H1 (cell line): ENCODE measurements around the gene CCDC148. TPM values are rescaled to one million over a fixed set of nuclear protein-coding genes. Genes with fewer than 3 reads are reported as not detected.

Source experiments
- CTCF ChIA-PET: fragments of 300-600 bp; sonication (Branson Sonifier 250); formaldehyde crosslinking; loops from one replicate; lab custom pipeline; 2021; ENCODE audit not compliant: partially characterized antibody; lab: Charles Lee
- POLR2A ChIA-PET: fragments of 300-600 bp; sonication (Branson Sonifier 250); formaldehyde crosslinking; loops from one replicate; lab custom pipeline; 2021; ENCODE audit warnings: inconsistent platforms; ENCODE audit not compliant: partially characterized antibody; lab: Charles Lee
- DNase-seq, 2 experiments: peaks; one replicate each; pipeline versions ENCODE4 v3.0.0 to v3.0.0-alpha.2; 2010 to 2022; ENCODE audit warnings: low spot score in 2 of 2, low read depth in 1 of 2, mixed read lengths in 1 of 2
- FAIRE-seq: peaks from 2 replicates; lab custom pipeline; 2011; peaks lifted over from hg19 to GRCh38; lab: Jason Lieb, UNC
- H2AFZ ChIP-seq: 2 replicates; pipeline ENCODE4 v1.8.1; 2012; ENCODE audit warnings: low read length, inconsistent platforms
- H2AK5ac ChIP-seq: 2 replicates; pipeline ENCODE4 v1.6.1; 2013; ENCODE audit warnings: low read depth, low read length
- H2BK120ac ChIP-seq: replicated peaks from 2 replicates; pipeline ENCODE3; 2013; ENCODE audit warnings: low read depth, low read length, inconsistent platforms
- H2BK12ac ChIP-seq: 2 replicates; pipeline ENCODE4 v1.6.1; 2013; ENCODE audit warnings: low read depth, low read length
- H2BK15ac ChIP-seq: 2 replicates; pipeline ENCODE4 v1.6.1; 2013; ENCODE audit warnings: low read length
- H2BK20ac ChIP-seq: 2 replicates; pipeline ENCODE4 v1.6.1; 2013; ENCODE audit warnings: low read length
- H2BK5ac ChIP-seq: 2 replicates; pipeline ENCODE4 v1.6.1; 2013; ENCODE audit warnings: low read depth, low read length
- H3K14ac ChIP-seq: 2 replicates; pipeline ENCODE4 v1.6.1; 2013; ENCODE audit warnings: inconsistent platforms; ENCODE audit not compliant: insufficient read length
- H3K18ac ChIP-seq: 2 replicates; pipeline ENCODE4 v1.6.1; 2013; ENCODE audit warnings: low read length; ENCODE audit errors: extremely low read depth
- H3K23ac ChIP-seq: 2 replicates; pipeline ENCODE4 v1.6.1; 2013; ENCODE audit warnings: inconsistent platforms; ENCODE audit not compliant: insufficient read length
- H3K23me2 ChIP-seq: 2 replicates; pipeline ENCODE4 v1.6.1; 2013; ENCODE audit warnings: low read depth, low read length
- H3K27ac ChIP-seq: 2 replicates; pipeline ENCODE4 v1.6.1; 2011; ENCODE audit warnings: low read depth, low read length, inconsistent platforms
- H3K27me3 ChIP-seq, 4 experiments: replicated peaks in 1 of 4; 1 replicate in 1 of 4; 2 replicates in 3 of 4; pipeline versions ENCODE4 v1.6.1 to v1.8.1; 2011 to 2013; ENCODE audit warnings: low read length in 3 of 4, mild to moderate bottlenecking in 3 of 4, inconsistent platforms in 2 of 4, mixed read lengths in 2 of 4, moderate library complexity in 1 of 4; ENCODE audit not compliant: control insufficient read depth in 3 of 4, insufficient read depth in 3 of 4; ENCODE audit errors: extremely low read depth in 1 of 4
- H3K36me3 ChIP-seq, 4 experiments: 2 replicates each; pipeline versions ENCODE4 v1.6.1 to v1.8.1; 2011 to 2013; ENCODE audit warnings: mild to moderate bottlenecking in 4 of 4, low read length in 3 of 4, moderate library complexity in 2 of 4, control low read depth in 1 of 4, inconsistent platforms in 1 of 4; ENCODE audit not compliant: insufficient read depth in 4 of 4, control insufficient read depth in 2 of 4
- H3K4ac ChIP-seq: replicated peaks from 2 replicates; pipeline ENCODE3; 2013; ENCODE audit warnings: low read length, low read depth, mixed read lengths, inconsistent platforms; ENCODE audit not compliant: insufficient read length
- H3K4me1 ChIP-seq, 4 experiments: replicated peaks in 1 of 4; 1 replicate in 1 of 4; 2 replicates in 3 of 4; pipeline versions ENCODE4 v1.6.1 to v1.8.1; 2011 to 2013; ENCODE audit warnings: low read length in 3 of 4, inconsistent platforms in 2 of 4, mixed read lengths in 1 of 4; ENCODE audit not compliant: insufficient read depth in 4 of 4, control insufficient read depth in 3 of 4
- H3K4me2 ChIP-seq, 2 experiments: 2 replicates each; pipeline versions ENCODE4 v1.6.1 to v1.8.1; 2011 to 2013; ENCODE audit warnings: low read depth in 2 of 2, low read length in 2 of 2, control low read depth in 1 of 2, inconsistent platforms in 1 of 2, mild to moderate bottlenecking in 1 of 2; ENCODE audit not compliant: insufficient read depth in 1 of 2
- H3K4me3 ChIP-seq, 4 experiments: fragments of 200-600, 300-600 bp in 1 of 4; sonication (generic), shearing (Covaris generic), sonication (Bioruptor Twin) in 1 of 4; 2 replicates each; pipeline versions ENCODE4 v1.5.1 to v1.8.1; 2011 to 2016; ENCODE audit warnings: low read length in 4 of 4, low read depth in 3 of 4, control low read depth in 2 of 4, inconsistent platforms in 2 of 4, mild to moderate bottlenecking in 2 of 4, mixed read lengths in 1 of 4, moderate library complexity in 1 of 4; ENCODE audit not compliant: insufficient read depth in 2 of 4; ENCODE audit errors: extremely low read depth in 1 of 4
- H3K56ac ChIP-seq: replicated peaks from 2 replicates; pipeline ENCODE3; 2013; ENCODE audit warnings: low read depth, mild to moderate bottlenecking, mixed read lengths, low read length, inconsistent platforms; ENCODE audit not compliant: insufficient read length
- H3K79me1 ChIP-seq: 2 replicates; pipeline ENCODE4 v1.6.1; 2013; ENCODE audit warnings: low read depth, low read length, control low read depth
- H3K79me2 ChIP-seq, 2 experiments: 2 replicates each; pipeline versions ENCODE4 v1.6.1 to v1.8.1; 2012 to 2013; ENCODE audit warnings: low read length in 2 of 2, mild to moderate bottlenecking in 2 of 2, inconsistent platforms in 1 of 2; ENCODE audit not compliant: insufficient read depth in 2 of 2, control insufficient read depth in 1 of 2
- H3K9ac ChIP-seq, 4 experiments: replicated peaks in 1 of 4; 1 replicate in 1 of 4; 2 replicates in 3 of 4; pipeline versions ENCODE4 v1.6.1 to v1.8.1; 2011 to 2013; ENCODE audit warnings: low read depth in 3 of 4, low read length in 3 of 4, control low read depth in 2 of 4, mild to moderate bottlenecking in 2 of 4, moderate library complexity in 2 of 4, inconsistent platforms in 1 of 4; ENCODE audit errors: extremely low read depth in 1 of 4
- H3K9me3 ChIP-seq, 2 experiments: 2 replicates each; pipeline versions ENCODE4 v1.6.1 to v1.8.1; 2012 to 2013; ENCODE audit warnings: mild to moderate bottlenecking in 2 of 2, moderate library complexity in 2 of 2, control low read depth in 1 of 2, inconsistent platforms in 1 of 2, low read depth in 1 of 2, low read length in 1 of 2, mixed read lengths in 1 of 2; ENCODE audit not compliant: insufficient read depth in 2 of 2
- H4K20me1 ChIP-seq, 2 experiments: replicated peaks in 1 of 2; 2 replicates each; pipeline versions ENCODE3 to v1.8.1; 2011 to 2013; ENCODE audit warnings: inconsistent platforms in 2 of 2, low read length in 2 of 2, mild to moderate bottlenecking in 1 of 2; ENCODE audit not compliant: insufficient read depth in 2 of 2, control insufficient read depth in 1 of 2
- H4K5ac ChIP-seq: 2 replicates; pipeline ENCODE4 v1.6.1; 2013; ENCODE audit warnings: low read length, low read depth, mixed read lengths, inconsistent platforms; ENCODE audit not compliant: insufficient read length
- H4K8ac ChIP-seq: 2 replicates; pipeline ENCODE4 v1.8.0; 2013; ENCODE audit warnings: mild to moderate bottlenecking, moderate library complexity, low read length, inconsistent platforms; ENCODE audit not compliant: insufficient read depth; ENCODE audit errors: extremely low read depth
- H4K91ac ChIP-seq: replicated peaks from 2 replicates; pipeline ENCODE3; 2013; ENCODE audit warnings: low read length, mixed read lengths, inconsistent platforms; ENCODE audit not compliant: insufficient read length
- CTBP2 ChIP-seq: IDR thresholded peaks from 2 replicates; pipeline ENCODE4 v1.7.0; 2011; ENCODE audit warnings: borderline replicate concordance, mild to moderate bottlenecking, moderate library complexity, mixed read lengths, low read length; ENCODE audit not compliant: insufficient read depth, insufficient read length
- EZH2 ChIP-seq: fragments of 200-600 bp; sonication (generic); IDR thresholded peaks from 2 replicates; pipeline ENCODE4 v1.7.1; 2012; ENCODE audit warnings: low read depth, mild to moderate bottlenecking, moderate library complexity, low read length, inconsistent platforms; ENCODE audit not compliant: severe bottlenecking
- RBBP5 ChIP-seq: IDR thresholded peaks from 2 replicates; pipeline ENCODE4 v1.7.1; 2012; ENCODE audit warnings: low read depth, mild to moderate bottlenecking, inconsistent platforms, low read length, moderate library complexity, borderline replicate concordance
- SP1 ChIP-seq: IDR thresholded peaks from 2 replicates; pipeline ENCODE4 v1.6.1; 2011; ENCODE audit warnings: low read depth, low read length
- SRF ChIP-seq: IDR thresholded peaks from 2 replicates; pipeline ENCODE4 v1.6.1; 2011; ENCODE audit warnings: mild to moderate bottlenecking, low read depth, low read length, moderate library complexity
- TAF7 ChIP-seq: optimal IDR thresholded peaks from 2 replicates; pipeline ENCODE3; 2011; ENCODE audit warnings: low read depth, mild to moderate bottlenecking, inconsistent platforms, low read length, moderate library complexity, borderline replicate concordance
- WGBS, 2 experiments: shearing (Covaris generic) in 1 of 2; methylation state at CpG; one replicate each; pipeline versions ENCODE4 v1.1.6 to v1.1.7; 2013 to 2015; ENCODE audit warnings: low lambda C conversion rate in 2 of 2, mixed read lengths in 2 of 2, inconsistent platforms in 1 of 2, low coverage in 1 of 2, missing lambda C conversion rate in 1 of 2; ENCODE audit not compliant: insufficient replicate concordance in 2 of 2, insufficient coverage in 1 of 2, insufficient read length in 1 of 2; ENCODE audit errors: extremely low coverage in 1 of 2, missing lambda C conversion rate in 1 of 2; 5-methylcytosine and 5-hydroxymethylcytosine counted together
- polyA plus RNA-seq, 7 experiments: library from polyadenylated mRNA; depleted of rRNA in 3 of 7; stranded (reverse) in 5 of 7; unstranded in 2 of 7; fragments of >200 nt in 5 of 7; fragments of 200-250 nt in 2 of 7; gene quantifications; 1 replicate in 5 of 7; 2 replicates in 1 of 7; 4 replicates in 1 of 7; pipeline versions ENCODE4 v1.2.1 to v1.2.3, GENCODE V29; 2011 to 2013; ENCODE audit warnings: missing spikeins in 2 of 7, mixed read lengths in 2 of 7
- total RNA-seq: library from RNA; stranded (reverse); fragmentation: NEBNext Ultra II Directional; extraction: Animal tissue kit (Norgen Biotek cat#: 25700); gene quantifications from 2 replicates; pipeline ENCODE4 v1.2.1, GENCODE V29; 2021

Gene CCDC148
- total and polyA plus RNA-seq, 2 of the 8 experiments (the other 6 are each of a cell fraction or from before 2014, with no cell fraction given) = 0.45 to 1.3 TPM

DNA sequence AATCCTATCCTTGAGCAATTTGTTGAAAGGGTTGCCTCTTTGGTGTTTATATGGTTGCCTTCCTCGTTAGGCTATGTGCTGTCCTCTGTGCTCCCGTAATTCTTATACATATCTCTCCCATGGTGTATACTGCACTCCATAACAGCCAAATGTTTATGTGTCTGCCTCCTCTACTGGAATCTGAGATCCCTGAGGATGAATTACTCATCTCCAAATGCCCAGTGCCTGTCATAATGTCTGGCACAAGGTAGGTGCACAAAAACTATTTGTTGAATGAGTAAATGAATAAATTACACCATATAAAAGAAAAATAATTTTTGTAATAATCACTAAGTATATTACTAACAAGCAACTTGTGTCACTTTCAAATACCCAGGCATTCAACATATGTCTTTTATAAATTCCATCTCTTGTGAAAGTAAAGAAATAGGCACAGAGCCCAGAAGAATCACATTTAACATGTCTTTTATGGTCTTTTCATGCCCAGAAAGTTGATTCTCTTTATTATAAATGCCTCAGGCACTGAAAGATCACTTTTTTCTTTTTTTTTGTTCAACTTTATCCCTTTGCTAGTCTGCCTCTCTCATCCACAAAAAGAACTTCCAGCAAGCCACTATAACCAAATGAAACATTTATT lies 164.9 kb downstream of the CCDC148 start:
- H3K4me1 ChIP-seq = no peaks in the 10 kb centered on the region
- no peak overlapping the region for H3K14ac ChIP-seq
- H3K9ac ChIP-seq = no peak overlapping the region
- no peak overlapping the region for H2BK20ac ChIP-seq
- no peak overlapping the region for H2BK12ac ChIP-seq
- FAIRE-seq (no peak), DNase-seq (no peak)
- no peak overlapping the region for H3K23ac ChIP-seq
- H2BK15ac ChIP-seq = no peak overlapping the region
- no peak for TF ChIP-seq TAF7
- TF ChIP-seq SP1 = no peak
- TF ChIP-seq RBBP5 = no peak
- TF ChIP-seq EZH2 = no peak
- TF ChIP-seq SRF = no peak
- no peak for TF ChIP-seq CTBP2
- no peak overlapping the region for H3K18ac ChIP-seq
- H3K79me2 ChIP-seq = no peaks in the 10 kb centered on the region
- no peaks in the 10 kb centered on the region for H3K36me3 ChIP-seq
- ChIA-PET CTCF (no interaction called here), POLR2A (interaction anchor here (0.6 kb wide), 1 partner anchor 254 kb away, joined by 3 read pairs; no protein-coding TSS in a partner anchor)
- H4K91ac ChIP-seq = no peak overlapping the region
- WGBS, 2 experiments = 82% methylated on average over 2 of the region's 2 CpGs; no CpG with 5 or more reads in 1 of the 2 experiments
- no peaks in the 10 kb centered on the region for H3K27me3 ChIP-seq
- H3K27ac ChIP-seq = no peak overlapping the region
- H3K79me1 ChIP-seq = no peaks in the 10 kb centered on the region
- H3K4ac ChIP-seq = no peak overlapping the region
- no peak overlapping the region for H3K4me3 ChIP-seq
- H3K9me3 ChIP-seq = peaks cover 2 to 8% of the 10 kb centered on the region in 2 experiments; a peak in 2 of 4 replicates
- H2BK120ac ChIP-seq = no peak overlapping the region
- H3K4me2 ChIP-seq = no peak overlapping the region
- no peak overlapping the region for H3K56ac ChIP-seq
- no peak overlapping the region for H2AFZ ChIP-seq
- no peak overlapping the region for H2AK5ac ChIP-seq
- no peaks in the 10 kb centered on the region for H4K20me1 ChIP-seq
- H4K5ac ChIP-seq = no peak overlapping the region
- H3K23me2 ChIP-seq = no peaks in the 10 kb centered on the region
- H2BK5ac ChIP-seq = no peak overlapping the region
- H4K8ac ChIP-seq = no peak overlapping the region
